Measurements from ENCODE around the gene CER1. TPM values are rescaled to one million over a fixed set of nuclear protein-coding genes. Genes with fewer than 3 reads are reported as not detected.

The CER1 gene
- total and polyA plus RNA-seq, 10 of the 15 experiments (the other 5 are each of a cell fraction or from before 2014, with no cell fraction given), result not detected

DNA sequence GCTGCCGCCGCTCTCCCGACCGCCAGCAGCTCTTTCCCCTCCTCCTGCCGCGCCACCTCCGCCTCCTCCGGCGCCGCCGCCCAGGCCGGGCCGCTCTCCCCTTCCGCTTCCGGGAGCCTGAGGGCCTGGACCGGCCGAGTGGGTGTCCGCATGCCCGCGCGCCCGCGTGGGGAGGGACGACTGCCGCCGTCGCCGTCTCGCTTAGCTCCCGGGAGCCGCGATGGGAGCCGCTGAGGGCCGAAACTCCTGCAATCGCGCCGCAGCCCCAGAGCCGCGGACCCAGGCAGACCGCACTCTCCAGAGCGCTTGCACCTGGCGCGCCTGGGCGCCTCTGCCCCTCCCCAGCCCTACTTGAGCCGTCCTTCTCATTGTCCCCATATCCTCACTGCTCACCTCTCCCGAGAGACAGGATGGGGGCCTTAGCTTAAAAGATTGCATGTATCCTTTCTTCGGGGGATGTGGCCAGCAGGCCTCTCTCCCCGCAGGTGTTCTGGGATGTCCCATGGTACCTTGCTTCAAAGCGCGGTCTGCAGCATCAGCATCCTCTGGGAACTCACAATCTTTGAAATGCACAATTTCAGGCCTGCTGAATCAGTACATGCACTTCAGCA is 29.2 kb downstream of the CER1 start, which contains the start of gene ZDHHC21 (continued):
- TF ChIP-seq, protein P1, sequence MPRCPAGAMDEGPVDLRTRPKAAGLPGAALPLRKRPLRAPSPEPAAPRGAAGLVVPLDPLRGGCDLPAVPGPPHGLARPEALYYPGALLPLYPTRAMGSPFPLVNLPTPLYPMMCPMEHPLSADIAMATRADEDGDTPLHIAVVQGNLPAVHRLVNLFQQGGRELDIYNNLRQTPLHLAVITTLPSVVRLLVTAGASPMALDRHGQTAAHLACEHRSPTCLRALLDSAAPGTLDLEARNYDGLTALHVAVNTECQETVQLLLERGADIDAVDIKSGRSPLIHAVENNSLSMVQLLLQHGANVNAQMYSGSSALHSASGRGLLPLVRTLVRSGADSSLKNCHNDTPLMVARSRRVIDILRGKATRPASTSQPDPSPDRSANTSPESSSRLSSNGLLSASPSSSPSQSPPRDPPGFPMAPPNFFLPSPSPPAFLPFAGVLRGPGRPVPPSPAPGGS (IDR thresholded peaks at IDR 0.05; ENCODE audit: borderline replicate concordance, insufficient read depth, low read depth, low read length, poor library complexity, severe bottlenecking), result no peak
- TF ChIP-seq EED (IDR thresholded peaks at IDR 0.05; ENCODE audit: low read depth) (peak; percentile 43; the same call in 1 of the 2 replicates), TCF7 (IDR thresholded peaks at IDR 0.05; ENCODE audit: borderline replicate concordance) (no peak), CREM (IDR thresholded peaks at IDR 0.05; ENCODE audit: low read depth) (no peak), PAX5 (IDR thresholded peaks at IDR 0.05; ENCODE audit: borderline replicate concordance, low read depth, low read length) (no peak), MTA3 (IDR thresholded peaks at IDR 0.05; ENCODE audit: borderline replicate concordance, low read length) (no peak), MTA2 (IDR thresholded peaks at IDR 0.05; ENCODE audit: low read depth) (no peak), JUND (IDR thresholded peaks at IDR 0.05; ENCODE audit: low read depth, low read length) (peak; percentile 8; the same call in 1 of the 2 replicates), DPF2 (IDR thresholded peaks at IDR 0.05) (peak; percentile 61), SRF (IDR thresholded peaks at IDR 0.05; ENCODE audit: low read depth in 2 of 2, low read length in 2 of 2) (peak in 1 of 2 experiments; percentile 56; a peak in 1 of 4 replicates), CBX5 (IDR thresholded peaks at IDR 0.05; ENCODE audit: low read depth) (no peak), SP1 (IDR thresholded peaks at IDR 0.05; ENCODE audit: low read depth, low read length) (no peak), ZZZ3 (IDR thresholded peaks at IDR 0.05; ENCODE audit: control insufficient read depth, insufficient read length, low read depth) (no peak), STAT3 (IDR thresholded peaks at IDR 0.05; ENCODE audit: low read depth, low read length) (no peak), NFYA (IDR thresholded peaks at IDR 0.05; ENCODE audit: borderline replicate concordance, low read depth, low read length) (no peak), RAD51 (IDR thresholded peaks at IDR 0.05) (no peak), BCL11A (IDR thresholded peaks at IDR 0.05; ENCODE audit: low read depth, low read length) (no peak), LARP7 (IDR thresholded peaks at IDR 0.05) (peak; percentile 83), SMARCA5 (IDR thresholded peaks at IDR 0.05) (0 out of 2 replicates have a peak, but pooled peaks have one; percentile 48)
- TF ChIP-seq, protein P2, sequence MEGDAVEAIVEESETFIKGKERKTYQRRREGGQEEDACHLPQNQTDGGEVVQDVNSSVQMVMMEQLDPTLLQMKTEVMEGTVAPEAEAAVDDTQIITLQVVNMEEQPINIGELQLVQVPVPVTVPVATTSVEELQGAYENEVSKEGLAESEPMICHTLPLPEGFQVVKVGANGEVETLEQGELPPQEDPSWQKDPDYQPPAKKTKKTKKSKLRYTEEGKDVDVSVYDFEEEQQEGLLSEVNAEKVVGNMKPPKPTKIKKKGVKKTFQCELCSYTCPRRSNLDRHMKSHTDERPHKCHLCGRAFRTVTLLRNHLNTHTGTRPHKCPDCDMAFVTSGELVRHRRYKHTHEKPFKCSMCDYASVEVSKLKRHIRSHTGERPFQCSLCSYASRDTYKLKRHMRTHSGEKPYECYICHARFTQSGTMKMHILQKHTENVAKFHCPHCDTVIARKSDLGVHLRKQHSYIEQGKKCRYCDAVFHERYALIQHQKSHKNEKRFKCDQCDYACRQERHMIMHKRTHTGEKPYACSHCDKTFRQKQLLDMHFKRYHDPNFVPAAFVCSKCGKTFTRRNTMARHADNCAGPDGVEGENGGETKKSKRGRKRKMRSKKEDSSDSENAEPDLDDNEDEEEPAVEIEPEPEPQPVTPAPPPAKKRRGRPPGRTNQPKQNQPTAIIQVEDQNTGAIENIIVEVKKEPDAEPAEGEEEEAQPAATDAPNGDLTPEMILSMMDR (IDR thresholded peaks at IDR 0.05 in 2 of 3, conservative IDR thresholded peaks at IDR 0.05 in 1 of 3; ENCODE audit: control insufficient read depth in 2 of 3, extremely low read depth in 1 of 3, insufficient read depth in 1 of 3, low read depth in 3 of 3, low read length in 3 of 3), result no peak
- TF ChIP-seq, protein P3, sequence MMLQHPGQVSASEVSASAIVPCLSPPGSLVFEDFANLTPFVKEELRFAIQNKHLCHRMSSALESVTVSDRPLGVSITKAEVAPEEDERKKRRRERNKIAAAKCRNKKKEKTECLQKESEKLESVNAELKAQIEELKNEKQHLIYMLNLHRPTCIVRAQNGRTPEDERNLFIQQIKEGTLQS (IDR thresholded peaks at IDR 0.05; ENCODE audit: borderline replicate concordance, extremely low read depth, low read depth, low read length), result no peak
- TF ChIP-seq, protein P4, sequence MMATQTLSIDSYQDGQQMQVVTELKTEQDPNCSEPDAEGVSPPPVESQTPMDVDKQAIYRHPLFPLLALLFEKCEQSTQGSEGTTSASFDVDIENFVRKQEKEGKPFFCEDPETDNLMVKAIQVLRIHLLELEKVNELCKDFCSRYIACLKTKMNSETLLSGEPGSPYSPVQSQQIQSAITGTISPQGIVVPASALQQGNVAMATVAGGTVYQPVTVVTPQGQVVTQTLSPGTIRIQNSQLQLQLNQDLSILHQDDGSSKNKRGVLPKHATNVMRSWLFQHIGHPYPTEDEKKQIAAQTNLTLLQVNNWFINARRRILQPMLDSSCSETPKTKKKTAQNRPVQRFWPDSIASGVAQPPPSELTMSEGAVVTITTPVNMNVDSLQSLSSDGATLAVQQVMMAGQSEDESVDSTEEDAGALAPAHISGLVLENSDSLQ (IDR thresholded peaks at IDR 0.05), result no peak
- TF ChIP-seq, protein P5, sequence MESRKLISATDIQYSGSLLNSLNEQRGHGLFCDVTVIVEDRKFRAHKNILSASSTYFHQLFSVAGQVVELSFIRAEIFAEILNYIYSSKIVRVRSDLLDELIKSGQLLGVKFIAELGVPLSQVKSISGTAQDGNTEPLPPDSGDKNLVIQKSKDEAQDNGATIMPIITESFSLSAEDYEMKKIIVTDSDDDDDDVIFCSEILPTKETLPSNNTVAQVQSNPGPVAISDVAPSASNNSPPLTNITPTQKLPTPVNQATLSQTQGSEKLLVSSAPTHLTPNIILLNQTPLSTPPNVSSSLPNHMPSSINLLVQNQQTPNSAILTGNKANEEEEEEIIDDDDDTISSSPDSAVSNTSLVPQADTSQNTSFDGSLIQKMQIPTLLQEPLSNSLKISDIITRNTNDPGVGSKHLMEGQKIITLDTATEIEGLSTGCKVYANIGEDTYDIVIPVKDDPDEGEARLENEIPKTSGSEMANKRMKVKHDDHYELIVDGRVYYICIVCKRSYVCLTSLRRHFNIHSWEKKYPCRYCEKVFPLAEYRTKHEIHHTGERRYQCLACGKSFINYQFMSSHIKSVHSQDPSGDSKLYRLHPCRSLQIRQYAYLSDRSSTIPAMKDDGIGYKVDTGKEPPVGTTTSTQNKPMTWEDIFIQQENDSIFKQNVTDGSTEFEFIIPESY (IDR thresholded peaks at IDR 0.05), result no peak
- TF ChIP-seq, protein P6, sequence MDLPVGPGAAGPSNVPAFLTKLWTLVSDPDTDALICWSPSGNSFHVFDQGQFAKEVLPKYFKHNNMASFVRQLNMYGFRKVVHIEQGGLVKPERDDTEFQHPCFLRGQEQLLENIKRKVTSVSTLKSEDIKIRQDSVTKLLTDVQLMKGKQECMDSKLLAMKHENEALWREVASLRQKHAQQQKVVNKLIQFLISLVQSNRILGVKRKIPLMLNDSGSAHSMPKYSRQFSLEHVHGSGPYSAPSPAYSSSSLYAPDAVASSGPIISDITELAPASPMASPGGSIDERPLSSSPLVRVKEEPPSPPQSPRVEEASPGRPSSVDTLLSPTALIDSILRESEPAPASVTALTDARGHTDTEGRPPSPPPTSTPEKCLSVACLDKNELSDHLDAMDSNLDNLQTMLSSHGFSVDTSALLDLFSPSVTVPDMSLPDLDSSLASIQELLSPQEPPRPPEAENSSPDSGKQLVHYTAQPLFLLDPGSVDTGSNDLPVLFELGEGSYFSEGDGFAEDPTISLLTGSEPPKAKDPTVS (IDR thresholded peaks at IDR 0.05; ENCODE audit: low read depth, low read length), result no peak

Measured in GM12878 (cell line).